GM11168 (cell line): ENCODE results near the gene DNMT3L.
"Not testable (repeated sequence)": the region's sequence is repeated elsewhere in the genome, so short reads cannot be mapped to it uniquely, and the experiment has no call there.

Experiments used
- in situ Hi-C: fragments of 300-500 bp; cut with MboI; formaldehyde crosslinking; loops from one replicate; pipeline ENCODE4 v1.12.0; 2022; ENCODE audit warnings: low sequenced_read_pairs; ENCODE audit not compliant: unreplicated experiment

The DNMT3L gene

GRCh38 chr21:44206698-44207676, 54.7 kb downstream of the DNMT3L start:
- in situ Hi-C loops, result not testable (repeated sequence)

DNA sequence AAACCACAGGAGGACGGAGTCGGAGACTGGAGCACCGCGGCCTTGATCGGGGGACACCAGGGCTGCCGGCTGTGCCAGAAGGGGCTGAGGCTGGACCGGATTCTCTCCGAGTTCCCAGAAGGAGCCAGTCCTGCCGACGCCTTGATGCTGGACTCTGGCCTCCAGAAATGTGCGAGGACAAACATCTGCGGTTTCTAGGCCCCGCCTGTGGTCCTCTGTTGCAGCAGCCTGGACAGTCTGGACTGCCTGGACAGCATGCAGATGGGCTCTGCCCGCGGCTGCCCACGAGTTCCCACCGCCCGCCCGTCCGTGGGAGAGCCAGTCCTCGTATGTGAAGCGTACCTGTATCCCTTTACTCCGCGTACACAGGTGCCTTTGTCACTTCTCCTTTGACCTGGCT, 55.5 kb downstream of the DNMT3L start:
- in situ Hi-C loops, result not testable (repeated sequence)

GRCh38 chr21:44202590-44203299, 59.0 kb downstream of the DNMT3L start:
- in situ Hi-C loops, result not testable (repeated sequence)

GRCh38 chr21:44199997-44200396, 61.7 kb downstream of the DNMT3L start:
- in situ Hi-C loops, result not testable (repeated sequence)

DNA sequence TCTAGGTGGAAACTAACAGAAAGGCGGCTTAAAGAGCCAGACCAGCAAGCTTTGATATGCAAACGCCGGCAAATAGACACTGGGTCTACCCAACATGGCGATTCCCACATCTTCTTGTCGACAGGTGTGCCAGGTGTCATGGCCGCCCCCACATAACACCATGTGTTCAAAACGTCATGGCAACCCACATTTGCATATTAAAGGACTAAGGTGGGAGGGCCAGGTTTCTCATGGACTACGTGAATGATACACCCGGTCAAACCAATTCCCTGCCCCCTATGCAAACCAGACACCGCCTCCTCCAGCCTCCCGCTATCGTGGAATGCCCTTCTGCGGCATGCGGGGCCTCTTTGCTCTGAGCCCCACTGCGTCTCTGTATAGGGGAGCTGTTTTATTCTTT, 62.2 kb downstream of the DNMT3L start:
- in situ Hi-C loops, result no loop called here

GRCh38 chr21:44197156-44197516, 64.6 kb downstream of the DNMT3L start:
- in situ Hi-C loops, result not testable (repeated sequence)
